H1 (cell line): ENCODE results near the gene NEGR1. TPM values are rescaled to one million over a fixed set of nuclear protein-coding genes. Genes with fewer than 3 reads are reported as not detected.

Source experiments
- CHD7 ChIP-seq: fragments of 300-600 bp; sonication (generic); IDR thresholded peaks from 2 replicates; pipeline ENCODE4 v1.7.1; 2012; ENCODE audit warnings: low read length, moderate library complexity, mild to moderate bottlenecking, inconsistent platforms; ENCODE audit not compliant: insufficient replicate concordance
- JUN ChIP-seq: IDR thresholded peaks from 2 replicates; pipeline ENCODE4 v1.6.1; 2011; ENCODE audit warnings: low read depth, mild to moderate bottlenecking, improper control_type of control experiment, low read length
- SIN3A ChIP-seq, 2 experiments: IDR thresholded peaks in 1 of 2; conservative IDR thresholded peaks in 1 of 2; 2 replicates each; pipeline ENCODE4 v1.6.1; 2011 to 2012; ENCODE audit warnings: low read length in 2 of 2, improper control_type of control experiment in 1 of 2, low read depth in 1 of 2, mild to moderate bottlenecking in 1 of 2
- polyA plus RNA-seq, 7 experiments: library from polyadenylated mRNA; depleted of rRNA in 3 of 7; stranded (reverse) in 5 of 7; unstranded in 2 of 7; fragments of >200 nt in 5 of 7; fragments of 200-250 nt in 2 of 7; gene quantifications; 1 replicate in 5 of 7; 2 replicates in 1 of 7; 4 replicates in 1 of 7; pipeline versions ENCODE4 v1.2.1 to v1.2.3, GENCODE V29; 2011 to 2013; ENCODE audit warnings: missing spikeins in 2 of 7, mixed read lengths in 2 of 7
- total RNA-seq: library from RNA; stranded (reverse); fragmentation: NEBNext Ultra II Directional; extraction: Animal tissue kit (Norgen Biotek cat#: 25700); gene quantifications from 2 replicates; pipeline ENCODE4 v1.2.1, GENCODE V29; 2021

Gene NEGR1
- total and polyA plus RNA-seq, 2 of the 8 experiments (the other 6 are each of a cell fraction or from before 2014, with no cell fraction given) = 0.71 to 1.3 TPM

DNA sequence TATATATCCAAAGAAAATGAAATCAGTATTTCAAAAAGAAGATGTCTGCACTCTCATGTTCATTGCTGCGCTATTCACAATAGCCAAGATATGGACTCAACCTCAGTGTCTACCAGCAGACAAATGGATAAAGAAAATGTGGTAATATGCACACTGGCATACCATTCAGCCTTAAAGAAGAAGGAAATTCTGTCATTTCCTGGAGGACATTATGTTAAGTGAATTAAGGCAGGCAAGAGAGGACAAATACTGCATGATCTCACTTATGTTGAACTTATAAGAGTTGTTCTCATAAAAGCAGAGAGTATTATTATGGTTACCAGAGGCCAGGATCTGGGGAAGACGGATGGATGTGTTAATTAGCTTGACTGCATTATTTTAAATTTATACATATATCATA is 115.9 kb downstream of the NEGR1 start (continued):
- TF ChIP-seq CHD7 = no peak
- no peak for TF ChIP-seq JUN
- no peak for TF ChIP-seq SIN3A (conservative IDR thresholded peaks at IDR 0.05 in 1 of 2, IDR thresholded peaks at IDR 0.05 in 1 of 2; ENCODE audit: low read depth in 1 of 2, low read length in 2 of 2)
